Activated T-cell treated with anti-CD3 and anti-CD28 coated beads, Interleukin-2, amount 50 U/mL, for 24 hours (primary cell): ENCODE measurements around the gene MACROH2A2.

Source experiments
- DNase-seq: peaks from one replicate; pipeline ENCODE4 v3.0.0-alpha.2; 2020
- H3K27ac Mint-ChIP-seq: 2 replicates; pipeline ENCODE4 v1.8.0; 2020; ENCODE audit warnings: mild to moderate bottlenecking, mixed read lengths
- H3K27me3 Mint-ChIP-seq: 2 replicates; pipeline ENCODE4 v1.8.0; 2020; ENCODE audit warnings: mixed read lengths
- H3K36me3 Mint-ChIP-seq: 2 replicates; pipeline ENCODE4 v1.8.0; 2020; ENCODE audit warnings: low read depth, mixed read lengths
- H3K4me1 Mint-ChIP-seq: 2 replicates; pipeline ENCODE4 v1.8.0; 2020; ENCODE audit warnings: low read depth, mixed read lengths
- H3K4me3 Mint-ChIP-seq: 2 replicates; pipeline ENCODE4 v1.8.0; 2020; ENCODE audit warnings: mild to moderate bottlenecking, moderate library complexity, mixed read lengths
- H3K9me3 Mint-ChIP-seq: 2 replicates; pipeline ENCODE4 v1.8.0; 2020; ENCODE audit warnings: mixed read lengths

Gene MACROH2A2

GRCh38 chr10:70160798-70161197 lies 108.2 kb downstream of the MACROH2A2 start:
- H3K9me3 Mint-ChIP-seq, result no peaks in the 10 kb centered on the region
- DNase-seq, result no peak
- peak overlapping the region; percentile 62 for H3K4me3 Mint-ChIP-seq
- peaks cover 66% of the 10 kb centered on the region for H3K4me1 Mint-ChIP-seq
- no peaks in the 10 kb centered on the region for H3K27me3 Mint-ChIP-seq
- H3K27ac Mint-ChIP-seq, result peak overlapping the region; percentile 95
- H3K36me3 Mint-ChIP-seq, result peaks cover 90% of the 10 kb centered on the region
